Lower lobe of right lung (tissue), 2 donors: ENCODE data around the gene GMPR. TPM values are rescaled to one million over a fixed set of nuclear protein-coding genes. Genes with fewer than 3 reads are reported as not detected.
A peak's percentile ranks its signal among the peaks of the same experiment; 100 is the strongest.

ENCODE experiments used
- ATAC-seq, 2 donors: fragments of 200-7000 bp; cut with Tn5 transposase; one replicate each; pipeline ENCODE4 v1.9.1; 2020 to 2022; ENCODE audit warnings: mild to moderate bottlenecking in 2 of 2, moderate library complexity in 2 of 2
- DNase-seq: peaks from one replicate; pipeline ENCODE4 v3.0.0-alpha.2; 2020
- H3K27ac ChIP-seq: fragments of 200-600 bp; one replicate; pipeline ENCODE4 v1.8.0; 2022
- H3K27me3 ChIP-seq: fragments of 200-600 bp; one replicate; pipeline ENCODE4 v1.8.0; 2022; ENCODE audit warnings: low read depth
- H3K36me3 ChIP-seq: fragments of 200-600 bp; one replicate; pipeline ENCODE4 v1.8.0; 2022; ENCODE audit warnings: mild to moderate bottlenecking
- H3K4me1 ChIP-seq: fragments of 200-600 bp; one replicate; pipeline ENCODE4 v1.8.0; 2022
- H3K4me3 ChIP-seq: fragments of 200-600 bp; one replicate; pipeline ENCODE4 v1.8.0; 2022; ENCODE audit warnings: mild to moderate bottlenecking
- H3K9me3 ChIP-seq: fragments of 200-600 bp; one replicate; pipeline ENCODE4 v1.8.0; 2022
- intact Hi-C: fragments of 100-400 bp; cut with DNase I; formaldehyde crosslinking; loops from one replicate; pipeline ENCODE4 v1.11.0; 2022
- total RNA-seq: library from RNA; stranded (reverse); fragmentation: NEBNext Ultra II Directional; extraction: Animal tissue kit (Norgen Biotek cat#: 25700); gene quantifications from one replicate; pipeline ENCODE4 v1.2.1, GENCODE V29; 2021
- TF ChIP-seq, protein P1 (sequence below): fragments of 200-600 bp; IDR thresholded peaks from one replicate; pipeline ENCODE4 v1.8.0; 2022; ENCODE audit warnings: antibody characterized with exemption, mild to moderate bottlenecking
- donor health status: DM: no; HTN: yes; CAD: no; lungs with severe emphysema.

GMPR gene
- total RNA-seq, 1 donor from 2014 or later = 22.5 TPM

DNA sequence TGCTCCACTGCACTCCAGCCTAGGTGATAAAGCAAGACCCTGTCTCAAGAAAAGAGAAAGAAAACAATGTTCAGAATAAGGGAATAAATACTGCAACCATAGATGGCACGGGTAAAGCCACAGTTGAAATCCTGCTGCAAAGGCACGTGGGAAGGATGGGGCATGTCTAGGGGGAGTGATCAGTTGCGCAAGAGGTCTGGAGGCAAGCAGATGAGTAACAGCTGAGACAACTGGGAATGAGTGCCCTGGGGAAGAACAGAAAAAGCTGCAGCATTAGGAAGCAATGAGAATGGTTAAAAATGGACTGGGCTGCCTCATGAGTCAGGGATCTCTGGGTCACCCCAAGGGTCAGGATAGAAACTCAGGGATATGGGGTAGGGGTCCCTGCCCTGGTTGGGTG is 96.3 kb downstream of the GMPR start:
- Histone ChIP-seq H3K4me1 (peaks cover 59% of the 10 kb centered on the region), H3K36me3 (no peaks in the 10 kb centered on the region), H3K9me3 (no peaks in the 10 kb centered on the region), H3K27me3 (no peaks in the 10 kb centered on the region), H3K27ac (no peak overlapping the region), H3K4me3 (no peak overlapping the region)
- intact Hi-C loops = no loop called here
- ATAC-seq (peak; percentile 31 to 40), DNase-seq (no peak)
- TF ChIP-seq, protein P1, sequence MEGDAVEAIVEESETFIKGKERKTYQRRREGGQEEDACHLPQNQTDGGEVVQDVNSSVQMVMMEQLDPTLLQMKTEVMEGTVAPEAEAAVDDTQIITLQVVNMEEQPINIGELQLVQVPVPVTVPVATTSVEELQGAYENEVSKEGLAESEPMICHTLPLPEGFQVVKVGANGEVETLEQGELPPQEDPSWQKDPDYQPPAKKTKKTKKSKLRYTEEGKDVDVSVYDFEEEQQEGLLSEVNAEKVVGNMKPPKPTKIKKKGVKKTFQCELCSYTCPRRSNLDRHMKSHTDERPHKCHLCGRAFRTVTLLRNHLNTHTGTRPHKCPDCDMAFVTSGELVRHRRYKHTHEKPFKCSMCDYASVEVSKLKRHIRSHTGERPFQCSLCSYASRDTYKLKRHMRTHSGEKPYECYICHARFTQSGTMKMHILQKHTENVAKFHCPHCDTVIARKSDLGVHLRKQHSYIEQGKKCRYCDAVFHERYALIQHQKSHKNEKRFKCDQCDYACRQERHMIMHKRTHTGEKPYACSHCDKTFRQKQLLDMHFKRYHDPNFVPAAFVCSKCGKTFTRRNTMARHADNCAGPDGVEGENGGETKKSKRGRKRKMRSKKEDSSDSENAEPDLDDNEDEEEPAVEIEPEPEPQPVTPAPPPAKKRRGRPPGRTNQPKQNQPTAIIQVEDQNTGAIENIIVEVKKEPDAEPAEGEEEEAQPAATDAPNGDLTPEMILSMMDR = no peak

DNA sequence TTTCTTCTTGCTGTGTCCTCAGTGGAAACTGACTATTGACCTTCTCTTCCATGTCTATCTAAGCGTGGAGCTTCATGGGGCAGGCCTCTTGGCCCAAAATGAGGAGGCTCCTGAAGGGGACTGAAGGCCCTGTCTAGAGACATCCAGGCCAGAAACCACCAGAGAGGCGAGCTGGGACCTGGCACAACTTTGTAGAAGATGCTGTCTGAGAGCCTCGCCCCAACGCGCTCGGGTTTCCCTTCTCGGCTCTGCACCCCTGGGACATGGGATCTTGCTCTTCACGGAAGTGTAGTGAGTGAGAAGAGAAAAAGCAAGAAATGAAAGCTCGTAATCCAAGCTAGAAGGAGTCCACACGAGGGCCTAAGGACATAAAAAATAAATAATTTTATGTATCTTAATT is 96.8 kb downstream of the GMPR start:
- Histone ChIP-seq H3K4me1 (peaks cover 59% of the 10 kb centered on the region), H3K36me3 (no peaks in the 10 kb centered on the region), H3K9me3 (no peaks in the 10 kb centered on the region), H3K27ac (no peak overlapping the region), H3K4me3 (no peak overlapping the region), H3K27me3 (no peaks in the 10 kb centered on the region)
- intact Hi-C loops = no loop called here
- no peak for ATAC-seq
- DNase-seq = no peak
- TF ChIP-seq, protein P1 = no peak

GRCh38 chr6:16336056-16336818 is 97.8 kb downstream of the GMPR start:
- H3K27me3 ChIP-seq = no peaks in the 10 kb centered on the region
- peaks cover 59% of the 10 kb centered on the region for H3K4me1 ChIP-seq
- no peaks in the 10 kb centered on the region for H3K36me3 ChIP-seq
- no peaks in the 10 kb centered on the region for H3K9me3 ChIP-seq
- TF ChIP-seq, protein P1 = no peak
- DNase-seq = no peak
- ATAC-seq = no peak
- H3K4me3 ChIP-seq = no peak overlapping the region
- no peak overlapping the region for H3K27ac ChIP-seq
- intact Hi-C loops = no loop called here

- H3K9me3 ChIP-seq = no peaks in the 10 kb centered on the region
- H3K27ac ChIP-seq = no peak overlapping the region
- H3K4me1 ChIP-seq = peaks cover 54% of the 10 kb centered on the region
- TF ChIP-seq, protein P1 = no peak
- no peaks in the 10 kb centered on the region for H3K36me3 ChIP-seq
- H3K4me3 ChIP-seq = no peak overlapping the region
- DNase-seq = no peak
- H3K27me3 ChIP-seq = no peaks in the 10 kb centered on the region
- intact Hi-C loops = no loop called here
- ATAC-seq = no peak
Measured at GRCh38 chr6:16336911-16337294, 98.5 kb downstream of the GMPR start.

DNA sequence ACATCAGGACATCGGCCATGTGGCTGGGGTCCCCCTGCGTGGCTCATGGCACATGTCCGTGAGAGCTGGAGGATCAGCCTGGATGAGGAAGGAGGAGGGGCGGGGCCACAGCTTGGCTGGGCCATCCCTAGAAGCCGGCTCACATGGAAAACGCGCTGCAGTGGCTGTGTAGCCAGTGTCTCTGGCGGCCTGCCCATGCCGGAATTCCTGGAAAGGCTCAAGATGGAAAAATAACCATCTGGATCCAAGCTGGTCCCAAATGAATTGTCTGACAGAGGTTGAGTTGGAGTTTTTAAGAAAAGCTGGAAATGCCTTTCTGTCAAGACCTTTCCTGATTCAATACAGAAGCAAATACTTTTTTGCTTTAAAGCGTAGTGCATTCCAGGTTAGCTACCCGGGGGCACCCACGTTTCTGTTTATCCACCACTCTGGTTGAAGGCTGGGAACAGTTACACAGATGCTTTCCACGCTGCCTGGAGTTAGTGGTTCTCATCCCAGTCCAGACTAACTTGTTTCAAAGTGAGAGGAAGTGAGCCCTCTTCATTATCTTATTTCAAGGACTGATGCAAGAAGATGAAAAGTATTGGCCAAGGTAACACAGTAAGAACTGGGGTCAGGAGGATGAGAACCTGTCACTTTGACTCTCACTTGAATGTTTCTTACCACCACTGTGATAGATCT is 99.0 kb downstream of the GMPR start:
- DNase-seq (peak; percentile 78), ATAC-seq (peak; percentile 46 to 69)
- TF ChIP-seq, protein P1 = no peak
- Histone ChIP-seq H3K9me3 (no peaks in the 10 kb centered on the region), H3K36me3 (no peaks in the 10 kb centered on the region), H3K4me3 (no peak overlapping the region), H3K27me3 (no peaks in the 10 kb centered on the region), H3K27ac (no peak overlapping the region), H3K4me1 (peaks cover 49% of the 10 kb centered on the region)
- intact Hi-C loops = no loop called here
